Fibroblast of the aortic adventitia (primary cell): ENCODE results near the gene BANK1. TPM values are rescaled to one million over a fixed set of nuclear protein-coding genes. Genes with fewer than 3 reads are reported as not detected.
A peak's percentile ranks its signal among the peaks of the same experiment; 100 is the strongest.

ENCODE experiments used
- DNase-seq: peaks from one replicate; pipeline ENCODE4 v3.0.0-alpha.2; 2010; ENCODE audit warnings: low read depth
- H3K4me3 ChIP-seq: 2 replicates; pipeline ENCODE4 v1.5.1; 2011; ENCODE audit warnings: low read depth, mild to moderate bottlenecking, control low read depth, low read length, moderate library complexity
- CTCF ChIP-seq: IDR thresholded peaks from 2 replicates; pipeline ENCODE4 v1.5.1; 2011; ENCODE audit warnings: mild to moderate bottlenecking, low read length, control low read depth, inconsistent platforms; ENCODE audit not compliant: insufficient read depth
- total RNA-seq: library from RNA; depleted of rRNA; stranded (reverse); fragments of >200 nt; gene quantifications from 2 replicates; pipeline ENCODE4 v1.2.3, GENCODE V29; 2012; ENCODE audit warnings: low replicate concordance

BANK1 gene
- total RNA-seq, 1 donor = 0.54 TPM

GRCh38 chr4:101833480-101833879 is 43.0 kb downstream of the BANK1 start:
- H3K4me3 ChIP-seq = no peak overlapping the region
- no peak for TF ChIP-seq CTCF
- no peak for DNase-seq

GRCh38 chr4:101835121-101835904 is 44.8 kb downstream of the BANK1 start:
- H3K4me3 ChIP-seq = no peak overlapping the region
- TF ChIP-seq CTCF = no peak

GRCh38 chr4:101843054-101843453 is 52.5 kb downstream of the BANK1 start:
- no peak for DNase-seq
- TF ChIP-seq CTCF = no peak
- H3K4me3 ChIP-seq = no peak overlapping the region

More at GRCh38 chr4:101835121-101835904, 44.8 kb downstream of the BANK1 start:
- DNase-seq = peak; percentile 69

- TF ChIP-seq CTCF = no peak
- no peak overlapping the region for H3K4me3 ChIP-seq
Measured at GRCh38 chr4:101846550-101846949, 56.0 kb downstream of the BANK1 start.

GRCh38 chr4:101850698-101851097 is 60.2 kb downstream of the BANK1 start:
- no peak for DNase-seq
- no peak for TF ChIP-seq CTCF
- H3K4me3 ChIP-seq = no peak overlapping the region

More at GRCh38 chr4:101846550-101846949, 56.0 kb downstream of the BANK1 start:
- no peak for DNase-seq

- H3K4me3 ChIP-seq = no peak overlapping the region
- no peak for TF ChIP-seq CTCF
- no peak for DNase-seq
Measured at GRCh38 chr4:101851672-101852071, 61.1 kb downstream of the BANK1 start.
